Activated CD4-positive, alpha-beta memory T cell treated with anti-CD3 and anti-CD28 coated beads, Interleukin-2, amount 10 ng/mL, durations not matched to agents 7 days and 5 days (primary cell): ENCODE measurements around the gene ABL2. TPM values are rescaled to one million over a fixed set of nuclear protein-coding genes. Genes with fewer than 3 reads are reported as not detected.

Experiments used
- CTCF ChIA-PET: fragments of 350-600 bp; sonication (Branson Sonifier 250); formaldehyde crosslinking; loops from one replicate; lab custom pipeline; 2021; ENCODE audit warnings: antibody characterized with exemption, inconsistent platforms; lab: Charles Lee
- POLR2A ChIA-PET: fragments of 350-600 bp; sonication (Branson Sonifier 250); formaldehyde crosslinking; loops from one replicate; lab custom pipeline; 2021; ENCODE audit warnings: antibody characterized with exemption; lab: Charles Lee
- DNase-seq: peaks from one replicate; pipeline ENCODE4 v3.0.0-alpha.2; 2020
- H3K27ac Mint-ChIP-seq: one replicate; pipeline ENCODE4 v1.8.0; 2021; ENCODE audit warnings: mild to moderate bottlenecking, mixed read lengths
- H3K27me3 Mint-ChIP-seq: one replicate; pipeline ENCODE4 v1.8.0; 2021; ENCODE audit warnings: mixed read lengths
- H3K36me3 Mint-ChIP-seq: one replicate; pipeline ENCODE4 v1.8.0; 2021; ENCODE audit warnings: low read depth, mixed read lengths
- H3K4me1 Mint-ChIP-seq: one replicate; pipeline ENCODE4 v1.8.0; 2021; ENCODE audit warnings: mixed read lengths
- H3K4me3 Mint-ChIP-seq: one replicate; pipeline ENCODE4 v1.8.0; 2021; ENCODE audit warnings: mild to moderate bottlenecking, mixed read lengths
- H3K9me3 Mint-ChIP-seq: one replicate; pipeline ENCODE4 v1.8.0; 2021; ENCODE audit warnings: mixed read lengths
- total RNA-seq, 2 experiments: library from RNA; stranded (reverse); gene quantifications; one replicate each; pipeline ENCODE4 v1.2.3, GENCODE V29; 2021

The ABL2 gene
- total RNA-seq, 2 experiments from 2014 or later, result 8.6 to 9.3 TPM

- POLR2A ChIA-PET, result no interaction called here
- Mint-ChIP-seq H3K27ac (no peak overlapping the region), H3K36me3 (peaks cover 9% of the 10 kb centered on the region), H3K9me3 (no peaks in the 10 kb centered on the region), H3K4me1 (no peaks in the 10 kb centered on the region), H3K27me3 (no peaks in the 10 kb centered on the region), H3K4me3 (no peak overlapping the region)
- CTCF ChIA-PET, result no interaction called here
- no peak for DNase-seq
These were observed 120.8 kb downstream of the ABL2 start for GRCh38 chr1:179108644-179109043.

- H3K4me3 Mint-ChIP-seq, result no peak overlapping the region
- H3K9me3 Mint-ChIP-seq, result no peaks in the 10 kb centered on the region
- ChIA-PET POLR2A (no interaction called here), CTCF (interaction anchor here (1.2 kb wide), 1 partner anchor 13 kb away, joined by 5 read pairs; no protein-coding TSS in a partner anchor)
- no peaks in the 10 kb centered on the region for H3K4me1 Mint-ChIP-seq
- H3K27ac Mint-ChIP-seq, result no peak overlapping the region
- H3K36me3 Mint-ChIP-seq, result peaks cover 9% of the 10 kb centered on the region
- no peak for DNase-seq
- H3K27me3 Mint-ChIP-seq, result no peaks in the 10 kb centered on the region
These were observed 121.5 kb downstream of the ABL2 start for GRCh38 chr1:179107706-179108629.

DNA sequence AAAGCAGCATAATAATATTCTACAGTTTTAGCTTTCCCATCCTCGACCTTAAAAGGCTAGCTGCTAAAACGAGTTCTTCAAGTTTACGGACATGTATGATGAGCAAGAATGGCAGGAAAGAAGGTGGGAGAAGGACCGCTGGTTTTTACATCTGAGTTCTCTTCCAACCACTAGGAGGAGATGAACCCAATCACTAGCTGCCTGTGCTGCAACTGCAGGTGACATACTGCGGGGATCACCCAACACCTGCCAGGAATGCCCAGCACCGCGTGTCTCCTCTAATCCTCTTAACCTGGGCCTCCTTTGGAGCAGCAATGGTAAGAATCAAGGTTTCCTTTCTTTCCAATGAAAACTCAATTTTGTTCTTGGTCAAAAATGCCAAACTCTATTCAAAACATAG lies 124.1 kb downstream of the ABL2 start:
- Mint-ChIP-seq H3K36me3 (peaks cover 9% of the 10 kb centered on the region), H3K27ac (no peak overlapping the region), H3K4me3 (no peak overlapping the region), H3K4me1 (no peaks in the 10 kb centered on the region), H3K9me3 (no peaks in the 10 kb centered on the region), H3K27me3 (no peaks in the 10 kb centered on the region)
- no peak for DNase-seq
- POLR2A ChIA-PET, result no interaction called here
- CTCF ChIA-PET, result interaction anchor here (0.6 to 2.0 kb wide), 6 partner anchors 12 to 264 kb away, joined by 3 to 10 read pairs (median 3); no protein-coding TSS in a partner anchor

DNA sequence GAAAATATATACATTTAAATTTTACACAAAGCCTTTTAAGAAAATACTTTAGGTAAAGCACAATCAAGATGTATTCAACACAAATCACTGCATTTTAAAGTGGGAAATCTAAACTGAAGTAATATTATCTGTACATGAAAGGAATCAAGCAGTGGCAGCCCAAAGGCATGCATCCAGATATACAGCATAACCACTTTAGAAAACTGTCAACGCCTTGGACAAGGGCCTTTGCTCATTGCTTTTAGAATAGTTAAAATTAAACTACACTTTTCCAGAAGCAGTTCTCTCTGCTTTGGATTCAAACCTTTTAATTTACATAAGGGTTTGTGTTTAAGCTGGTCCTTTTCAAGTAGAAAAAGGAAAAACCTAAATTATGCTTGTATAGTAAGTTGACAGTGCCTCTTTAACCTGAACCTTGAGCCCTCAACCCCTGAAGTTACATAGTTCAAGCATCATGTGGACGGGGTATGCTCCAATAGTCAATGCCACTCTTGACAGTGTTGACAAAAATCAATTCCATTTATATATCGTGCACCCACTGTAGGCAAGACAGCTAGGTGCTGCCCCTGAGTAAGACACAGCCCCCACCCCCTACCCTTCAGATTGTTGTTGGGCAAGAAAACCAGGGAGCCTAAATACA lies 124.7 kb downstream of the ABL2 start:
- CTCF ChIA-PET, result interaction anchor here (0.7 to 2.0 kb wide), 3 partner anchors 15 to 265 kb away, joined by 3 to 10 read pairs (median 3); no protein-coding TSS in a partner anchor
- H3K9me3 Mint-ChIP-seq, result no peaks in the 10 kb centered on the region

DNA sequence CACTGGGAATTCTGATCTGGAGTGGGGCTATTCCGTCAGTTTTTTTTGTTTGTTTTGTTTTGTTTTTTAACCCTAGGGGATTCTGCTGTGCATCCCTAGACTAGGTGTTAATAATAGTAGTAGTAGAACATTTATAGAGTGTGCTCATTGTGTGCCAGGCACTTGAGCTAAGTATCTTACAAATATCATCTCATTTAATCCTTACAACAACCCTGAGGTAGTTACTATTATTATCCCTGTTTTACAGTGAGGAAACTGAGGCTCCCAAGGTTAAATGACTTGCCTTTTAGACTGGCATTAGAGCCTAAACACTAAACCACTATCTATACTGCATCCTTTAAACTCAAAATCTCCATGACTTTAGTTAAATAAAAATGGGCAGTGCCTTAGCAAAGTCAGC lies 125.5 kb downstream of the ABL2 start:
- Mint-ChIP-seq H3K36me3 (peaks cover 2% of the 10 kb centered on the region), H3K4me3 (no peak overlapping the region), H3K27ac (no peak overlapping the region), H3K9me3 (no peaks in the 10 kb centered on the region), H3K27me3 (no peaks in the 10 kb centered on the region), H3K4me1 (no peaks in the 10 kb centered on the region)
- no peak for DNase-seq
- POLR2A ChIA-PET, result no interaction called here
- CTCF ChIA-PET, result no interaction called here

More for the DNA sequence above, 124.7 kb downstream of the ABL2 start:
- H3K36me3 Mint-ChIP-seq, result peaks cover 5% of the 10 kb centered on the region
- no peaks in the 10 kb centered on the region for H3K4me1 Mint-ChIP-seq
- no peak for DNase-seq
- H3K27me3 Mint-ChIP-seq, result no peaks in the 10 kb centered on the region
- no peak overlapping the region for H3K27ac Mint-ChIP-seq
- POLR2A ChIA-PET, result no interaction called here
- no peak overlapping the region for H3K4me3 Mint-ChIP-seq

DNA sequence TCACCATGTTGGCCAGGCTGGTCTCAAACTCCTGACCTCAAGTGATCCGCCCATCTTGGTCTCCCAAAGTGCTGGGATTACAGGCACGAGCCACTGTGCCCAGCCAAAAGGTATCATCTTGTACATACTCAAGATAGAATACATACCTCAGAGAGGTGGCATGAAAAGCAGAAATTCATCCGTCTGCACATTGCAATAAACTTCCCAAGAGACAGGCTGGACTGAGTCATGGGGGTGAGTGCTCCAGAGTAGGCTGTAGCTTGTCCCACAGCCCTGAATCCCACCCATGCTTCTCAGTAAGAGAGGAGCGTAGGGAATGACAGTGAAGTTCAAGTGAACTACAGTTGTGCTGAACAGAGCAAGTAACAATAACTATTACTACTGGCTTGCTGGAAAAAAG lies 127.9 kb downstream of the ABL2 start:
- H3K27ac Mint-ChIP-seq, result no peak overlapping the region
- H3K9me3 Mint-ChIP-seq, result no peaks in the 10 kb centered on the region
- no peak overlapping the region for H3K4me3 Mint-ChIP-seq
- H3K4me1 Mint-ChIP-seq, result no peaks in the 10 kb centered on the region
- DNase-seq, result no peak
- ChIA-PET POLR2A (no interaction called here), CTCF (interaction anchor here (0.9 to 1.7 kb wide), 2 partner anchors 20 to 22 kb away, joined by 3 to 4 read pairs; no protein-coding TSS in a partner anchor)
- H3K36me3 Mint-ChIP-seq, result peaks cover 9% of the 10 kb centered on the region
- H3K27me3 Mint-ChIP-seq, result no peaks in the 10 kb centered on the region

GRCh38 chr1:179099891-179100290 lies 129.6 kb downstream of the ABL2 start:
- DNase-seq, result no peak
- H3K36me3 Mint-ChIP-seq, result peaks cover 23% of the 10 kb centered on the region
- POLR2A ChIA-PET, result no interaction called here
- CTCF ChIA-PET, result interaction anchor here (1.6 to 1.7 kb wide), 2 partner anchors 13 to 22 kb away, joined by 3 to 4 read pairs; no protein-coding TSS in a partner anchor
- no peak overlapping the region for H3K4me3 Mint-ChIP-seq
- H3K27me3 Mint-ChIP-seq, result no peaks in the 10 kb centered on the region
- H3K4me1 Mint-ChIP-seq, result no peaks in the 10 kb centered on the region
- H3K9me3 Mint-ChIP-seq, result no peaks in the 10 kb centered on the region
- H3K27ac Mint-ChIP-seq, result no peak overlapping the region

- H3K27me3 Mint-ChIP-seq, result no peaks in the 10 kb centered on the region
- peaks cover 49% of the 10 kb centered on the region for H3K36me3 Mint-ChIP-seq
- H3K4me3 Mint-ChIP-seq, result no peak overlapping the region
- no peaks in the 10 kb centered on the region for H3K9me3 Mint-ChIP-seq
- POLR2A ChIA-PET, result no interaction called here
- no peak for DNase-seq
- CTCF ChIA-PET, result no interaction called here
- peak overlapping the region; percentile 17 for H3K27ac Mint-ChIP-seq
- H3K4me1 Mint-ChIP-seq, result peaks cover 2% of the 10 kb centered on the region
These were observed 133.6 kb downstream of the ABL2 start for GRCh38 chr1:179095924-179096323.

DNA sequence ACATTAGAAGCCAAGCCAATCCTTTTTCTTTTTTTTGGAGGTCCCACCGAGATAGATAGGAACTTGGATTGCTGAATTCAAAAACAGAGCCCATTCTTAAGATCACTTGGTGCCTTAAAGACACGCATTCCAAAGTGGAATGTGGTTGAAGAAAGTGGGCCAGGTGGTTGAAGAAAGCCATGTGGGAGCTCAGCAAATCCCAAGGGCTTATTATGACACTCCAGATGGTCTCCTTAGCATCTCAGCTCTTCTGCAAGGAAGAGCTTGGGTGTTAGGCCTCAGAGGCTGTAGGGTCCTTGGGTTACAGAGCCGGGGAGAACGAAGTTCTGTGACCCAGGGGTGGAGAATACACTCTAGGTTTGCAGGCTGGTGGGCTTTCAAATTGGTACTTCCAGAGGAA lies 134.1 kb downstream of the ABL2 start:
- peaks cover 2% of the 10 kb centered on the region for H3K4me1 Mint-ChIP-seq
- DNase-seq, result no peak
- H3K27me3 Mint-ChIP-seq, result no peaks in the 10 kb centered on the region
- no peak overlapping the region for H3K4me3 Mint-ChIP-seq
- peak overlapping the region; percentile 17 for H3K27ac Mint-ChIP-seq
- H3K36me3 Mint-ChIP-seq, result peaks cover 52% of the 10 kb centered on the region
- CTCF ChIA-PET, result no interaction called here
- POLR2A ChIA-PET, result interaction anchor here (4.3 kb wide), 1 partner anchor 14 kb away, joined by 25 read pairs; the partner anchor contains the start of gene TOR3A
- H3K9me3 Mint-ChIP-seq, result no peaks in the 10 kb centered on the region

DNA sequence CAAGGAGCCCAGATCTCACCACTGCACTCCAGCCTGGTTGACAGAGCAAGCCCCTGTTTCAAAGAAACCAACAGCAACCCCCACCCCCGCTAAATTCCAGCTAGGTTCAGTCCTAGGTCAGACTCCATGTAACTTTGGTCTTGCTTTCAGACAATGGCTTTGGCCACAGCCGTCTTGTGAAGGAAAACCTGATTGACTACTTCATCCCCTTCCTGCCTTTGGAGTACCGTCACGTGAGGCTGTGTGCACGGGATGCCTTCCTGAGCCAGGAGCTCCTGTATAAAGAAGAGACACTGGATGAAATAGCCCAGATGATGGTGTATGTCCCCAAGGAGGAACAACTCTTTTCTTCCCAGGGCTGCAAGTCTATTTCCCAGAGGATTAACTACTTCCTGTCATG lies 134.7 kb downstream of the ABL2 start:
- POLR2A ChIA-PET, result interaction anchor here (4.3 kb wide), 1 partner anchor 13 kb away, joined by 25 read pairs; the partner anchor contains the start of gene TOR3A
- H3K36me3 Mint-ChIP-seq, result peaks cover 55% of the 10 kb centered on the region
- H3K27me3 Mint-ChIP-seq, result no peaks in the 10 kb centered on the region
- H3K4me1 Mint-ChIP-seq, result peaks cover 2% of the 10 kb centered on the region
- no peaks in the 10 kb centered on the region for H3K9me3 Mint-ChIP-seq
- DNase-seq, result no peak
- no peak overlapping the region for H3K27ac Mint-ChIP-seq
- no peak overlapping the region for H3K4me3 Mint-ChIP-seq
- CTCF ChIA-PET, result interaction anchor here (1.0 to 1.3 kb wide), 2 partner anchors 16 to 26 kb away, joined by 3 read pairs; no protein-coding TSS in a partner anchor

DNA sequence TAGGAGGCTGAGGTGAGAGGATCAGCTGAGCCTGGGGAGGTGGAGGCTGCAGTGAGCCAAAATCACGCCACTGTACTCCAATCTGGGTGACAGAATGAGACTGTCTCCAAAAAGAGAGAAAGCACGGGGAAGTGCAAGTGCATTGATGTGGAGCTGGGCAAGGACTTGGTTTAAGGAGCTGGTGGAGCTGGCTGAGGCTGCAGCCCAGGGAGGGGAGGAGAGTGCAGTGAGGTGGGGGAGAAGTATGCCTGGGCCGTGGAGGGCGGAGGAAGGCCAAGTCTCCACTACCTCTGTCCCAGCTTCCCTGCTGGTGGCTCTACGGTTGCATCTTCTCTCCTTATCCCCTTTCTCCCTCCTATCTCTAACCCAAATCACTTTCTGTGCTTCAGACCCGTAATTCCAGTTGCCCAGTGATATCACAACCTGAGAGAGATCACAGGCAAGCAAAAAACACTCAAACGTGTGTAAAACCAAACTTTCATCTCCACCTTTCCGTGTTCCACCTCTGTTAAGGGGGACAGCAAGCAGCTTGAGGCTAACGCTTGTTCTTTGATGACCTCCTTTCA lies 136.5 kb downstream of the ABL2 start:
- no peak overlapping the region for H3K4me3 Mint-ChIP-seq
- ChIA-PET POLR2A (interaction anchor here (4.3 kb wide), 1 partner anchor 11 kb away, joined by 25 read pairs; the partner anchor contains the start of gene TOR3A), CTCF (no interaction called here)
- no peaks in the 10 kb centered on the region for H3K9me3 Mint-ChIP-seq
- peaks cover 2% of the 10 kb centered on the region for H3K4me1 Mint-ChIP-seq
- peaks cover 64% of the 10 kb centered on the region for H3K36me3 Mint-ChIP-seq
- DNase-seq, result no peak
- no peaks in the 10 kb centered on the region for H3K27me3 Mint-ChIP-seq
- no peak overlapping the region for H3K27ac Mint-ChIP-seq

DNA sequence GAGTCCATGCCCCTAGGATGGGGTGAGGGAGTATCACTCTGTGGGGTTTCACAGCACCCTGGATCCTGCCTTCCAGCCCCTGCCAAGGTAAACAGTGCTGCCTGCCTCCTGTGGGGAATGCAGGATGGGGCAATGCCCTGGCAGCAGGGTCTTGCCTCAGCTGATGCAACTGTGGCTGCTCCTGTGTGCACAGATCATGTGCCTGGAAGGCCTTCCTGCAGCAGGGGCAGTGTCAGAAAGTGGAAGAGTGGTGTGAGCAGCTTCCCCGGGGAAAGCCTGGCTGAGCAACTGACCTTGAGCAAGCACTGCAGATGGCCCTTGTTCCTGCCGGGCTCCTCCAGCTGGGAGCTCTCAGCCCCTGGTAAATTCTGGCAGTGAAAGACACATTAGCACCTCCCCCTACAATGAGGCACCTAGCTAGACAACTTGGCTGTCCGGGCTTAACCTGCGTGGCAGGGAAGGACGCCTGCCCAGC lies 137.7 kb downstream of the ABL2 start:
- peak; percentile 7 for DNase-seq
- H3K36me3 Mint-ChIP-seq, result peaks cover 59% of the 10 kb centered on the region
- peak overlapping the region; percentile 31 for H3K27ac Mint-ChIP-seq
- no peaks in the 10 kb centered on the region for H3K9me3 Mint-ChIP-seq
- H3K4me1 Mint-ChIP-seq, result peaks cover 2% of the 10 kb centered on the region
- H3K27me3 Mint-ChIP-seq, result no peaks in the 10 kb centered on the region
- CTCF ChIA-PET, result interaction anchor here (1.1 kb wide), 1 partner anchor 201 kb away, joined by 3 read pairs; no protein-coding TSS in a partner anchor
- POLR2A ChIA-PET, result interaction anchor here (4.3 kb wide), 1 partner anchor 10 kb away, joined by 25 read pairs; the partner anchor contains the start of gene TOR3A
- no peak overlapping the region for H3K4me3 Mint-ChIP-seq
